ENCODE data around the gene LENG8. TPM values are rescaled to one million over a fixed set of nuclear protein-coding genes. Genes with fewer than 3 reads are reported as not detected.

LENG8 gene
- total and polyA plus RNA-seq, 2 of the 4 experiments (the other 2 are of a cell fraction) = 21.1 to 93.9 TPM

- H3K4me1 ChIP-seq (ENCODE audit: control insufficient read depth, insufficient read depth, low read length) = no peaks in the 10 kb centered on the region
- no peak overlapping the region for H2BK120ac ChIP-seq (ENCODE audit: low read depth, low read length)
- no peaks in the 10 kb centered on the region for H3K9me3 ChIP-seq (ENCODE audit: control insufficient read depth, insufficient read depth, low read length)
- H3K4me3 ChIP-seq (ENCODE audit: insufficient read depth, low read depth, low read length) = no peak overlapping the region
- ATAC-seq (ENCODE audit: low read depth) (no peak), DNase-seq (no peak)
- H3K27ac ChIP-seq (ENCODE audit: insufficient read depth, low read length) = no peak overlapping the region
- H2BK5ac ChIP-seq (ENCODE audit: low read depth, low read length, poor library complexity, severe bottlenecking) = no peak overlapping the region
- ChIA-PET POLR2A (ENCODE audit: unreplicated experiment) (no interaction called here), CTCF (no interaction called here)
- no peak overlapping the region for H2AK9ac ChIP-seq (replicated peaks; ENCODE audit: low read depth, low read length, poor library complexity)
- no peak overlapping the region for H3K14ac ChIP-seq (replicated peaks; ENCODE audit: low read depth, low read length)
- no peak overlapping the region for H2BK20ac ChIP-seq (ENCODE audit: low read depth, low read length)
- H3K9me1 ChIP-seq (ENCODE audit: insufficient read depth, low read length) = no peaks in the 10 kb centered on the region
- H4K5ac ChIP-seq (ENCODE audit: low read depth, low read length) = no peak overlapping the region
- in situ Hi-C loops (cut with MboI; ENCODE audit: low sequenced_read_pairs) = no loop called here
- WGBS, 2 experiments (ENCODE audit: extremely low coverage in 2 of 2, insufficient read length in 1 of 2) = 100% methylated on average over 1 of the region's 2 CpGs; no CpG with 5 or more reads in 1 of the 2 experiments
- H3K23ac ChIP-seq (ENCODE audit: low read depth, low read length) = no peak overlapping the region
- H2AK5ac ChIP-seq (ENCODE audit: low read depth, low read length) = no peak overlapping the region
- H2BK15ac ChIP-seq (ENCODE audit: low read depth, low read length) = no peak overlapping the region
- H3K18ac ChIP-seq (ENCODE audit: low read depth, low read length) = no peak overlapping the region
- no peak overlapping the region for H4K91ac ChIP-seq (ENCODE audit: insufficient read depth, low read depth, low read length)
- no peak overlapping the region for H3K9ac ChIP-seq (ENCODE audit: low read depth, low read length)
- dilution Hi-C loops (cut with HindIII; ENCODE audit: low sequenced_read_pairs, unreplicated experiment) = no loop called here
- TF ChIP-seq ELK1 (IDR thresholded peaks at IDR 0.05; ENCODE audit: borderline replicate concordance, low read depth, low read length) (no peak), CEBPB (IDR thresholded peaks at IDR 0.05; ENCODE audit: low read depth, low read length) (no peak), USF2 (IDR thresholded peaks at IDR 0.05; ENCODE audit: low read depth, low read length) (no peak), SMC3 (IDR thresholded peaks at IDR 0.05; ENCODE audit: low read depth, low read length) (no peak), FOS (IDR thresholded peaks at IDR 0.05; ENCODE audit: low read depth, low read length) (no peak), MAFK (IDR thresholded peaks at IDR 0.05; ENCODE audit: low read depth, low read length) (no peak), CTCF (conservative IDR thresholded peaks at IDR 0.05; ENCODE audit: low read depth, low read length) (no peak), MXI1 (IDR thresholded peaks at IDR 0.05; ENCODE audit: borderline replicate concordance, low read depth, low read length) (no peak), BHLHE40 (IDR thresholded peaks at IDR 0.05; ENCODE audit: low read depth, low read length) (no peak), MAZ (IDR thresholded peaks at IDR 0.05; ENCODE audit: borderline replicate concordance, low read depth, low read length) (no peak), RAD21 (IDR thresholded peaks at IDR 0.05; ENCODE audit: low read length) (no peak), POLR2A (IDR thresholded peaks at IDR 0.05; ENCODE audit: low read depth, low read length) (no peak), RCOR1 (IDR thresholded peaks at IDR 0.05; ENCODE audit: insufficient replicate concordance, low read length) (no peak)
- no peak overlapping the region for H4K8ac ChIP-seq (ENCODE audit: low read depth in 2 of 2, low read length in 2 of 2)
- H3K4ac ChIP-seq (ENCODE audit: low read depth, low read length) = no peak overlapping the region
- H4K20me1 ChIP-seq (ENCODE audit: insufficient read depth, low read length) = no peaks in the 10 kb centered on the region
- BruUV-seq (replicated peaks) = no TSS peak
- H3K4me2 ChIP-seq (ENCODE audit: low read depth, low read length) = no peak overlapping the region
- H3K36me3 ChIP-seq (ENCODE audit: control insufficient read depth, insufficient read depth, low read length) = no peaks in the 10 kb centered on the region
- H3K56ac ChIP-seq (ENCODE audit: extremely low read depth, insufficient read depth, low read length) = no peak overlapping the region
- 0 out of 2 replicates have a peak, but pooled peaks cover 2% of the 10 kb centered on the region for H3K27me3 ChIP-seq (ENCODE audit: control insufficient read depth, insufficient read depth, low read length)
- no peaks in the 10 kb centered on the region for H3K79me1 ChIP-seq (ENCODE audit: low read depth in 1 of 2, low read length in 2 of 2)
- intact Hi-C loops (cut with micrococcal nuclease) = no loop called here
- no peak overlapping the region for H2AFZ ChIP-seq (replicated peaks; ENCODE audit: low read length, poor library complexity)
These were observed 31.1 kb downstream of the LENG8 start for GRCh38 chr19:54480051-54480450.

Measured in IMR-90 (cell line).